Thyroid gland (tissue), 4 donors: ENCODE results near the gene RREB1. TPM values are rescaled to one million over a fixed set of nuclear protein-coding genes. Genes with fewer than 3 reads are reported as not detected.

Experiments
- DNase-seq, 2 donors: peaks; one replicate each; pipeline ENCODE4 v3.0.0-alpha.2; 2019
- H3K27ac ChIP-seq, 3 donors: fragments of 200-600 bp; sonication (generic); 1 replicate in 2 of 3; 2 replicates in 1 of 3; pipeline ENCODE4 v1.5.1; 2016 to 2019; ENCODE audit warnings: mild to moderate bottlenecking in 1 of 3, moderate library complexity in 1 of 3
- H3K27me3 ChIP-seq: fragments of 200-600 bp; sonication (generic); one replicate; pipeline ENCODE4 v1.5.1; 2019
- H3K36me3 ChIP-seq, 2 donors: fragments of 200-600 bp; sonication (generic); one replicate each; pipeline ENCODE4 v1.5.1; 2016 to 2019
- H3K4me1 ChIP-seq, 2 donors: fragments of 200-600 bp; sonication (generic); one replicate each; pipeline ENCODE4 v1.5.1; 2017 to 2019
- H3K4me3 ChIP-seq, 3 donors: fragments of 200-600 bp; sonication (generic); replicated peaks in 1 of 3; 1 replicate in 2 of 3; 2 replicates in 1 of 3; pipeline ENCODE4 v1.5.1; 2016; ENCODE audit warnings: mild to moderate bottlenecking in 1 of 3
- H3K9me3 ChIP-seq: fragments of 200-600 bp; sonication (generic); one replicate; pipeline ENCODE4 v1.5.1; 2017
- CTCF ChIP-seq, 6 experiments: fragments of 200-600 bp in 3 of 6; fragments of 450-650 bp in 3 of 6; sonication (generic) in 3 of 6; IDR thresholded peaks; one replicate each; pipeline ENCODE4 v1.5.1; 2016 to 2019; ENCODE audit warnings: antibody characterized with exemption in 6 of 6, mild to moderate bottlenecking in 2 of 6, inconsistent platforms in 1 of 6, moderate library complexity in 1 of 6
- POLR2A ChIP-seq, 2 donors: fragments of 450-650 bp; IDR thresholded peaks; one replicate each; pipeline ENCODE4 v1.6.1; 2017; ENCODE audit warnings: antibody characterized with exemption in 2 of 2, mild to moderate bottlenecking in 2 of 2, moderate library complexity in 1 of 2
- WGBS, 2 donors: methylation state at CpG; one replicate each; pipeline ENCODE4 v1.1.5; 2017; 5-methylcytosine and 5-hydroxymethylcytosine counted together
- intact Hi-C: fragments of 100-400 bp; cut with DNase I; formaldehyde crosslinking; loops from one replicate; pipeline ENCODE4 v1.15.1; 2023
- total RNA-seq, 4 donors: library from RNA; depleted of rRNA; stranded (reverse); fragments of >200 nt; gene quantifications; one replicate each; pipeline ENCODE4 v1.2.3, GENCODE V29; 2016

The RREB1 gene
- total RNA-seq, 4 donors from 2014 or later = 48.0 to 91.3 (median 57.1) TPM

GRCh38 chr6:7214468-7214867 is 106.7 kb downstream of the RREB1 start:
- H3K4me1 ChIP-seq = peaks cover 12 to 17% of the 10 kb centered on the region in 2 donors
- intact Hi-C loops = no loop called here
- no peak for DNase-seq

GRCh38 chr6:7215131-7215530 is 107.4 kb downstream of the RREB1 start:
- no peak overlapping the region for H3K27ac ChIP-seq
- no peaks in the 10 kb centered on the region for H3K27me3 ChIP-seq
- peaks cover 8 to 18% of the 10 kb centered on the region in 2 donors for H3K4me1 ChIP-seq
- DNase-seq = no peak
- no peak overlapping the region for H3K4me3 ChIP-seq
- intact Hi-C loops = no loop called here
- H3K36me3 ChIP-seq = peaks cover 42 to 57% of the 10 kb centered on the region in 2 donors
- WGBS, 2 donors = 69 to 90% methylated on average over 8 of the region's 8 CpGs
- H3K9me3 ChIP-seq = no peaks in the 10 kb centered on the region
- no peak for TF ChIP-seq POLR2A (IDR thresholded peaks at IDR 0.05)
- no peak for TF ChIP-seq CTCF (IDR thresholded peaks at IDR 0.05)

More at GRCh38 chr6:7214468-7214867, 106.7 kb downstream of the RREB1 start:
- H3K27me3 ChIP-seq = no peaks in the 10 kb centered on the region
- no peak overlapping the region for H3K4me3 ChIP-seq
- H3K27ac ChIP-seq = no peak overlapping the region
- H3K36me3 ChIP-seq = peaks cover 42 to 57% of the 10 kb centered on the region in 2 donors
- no peaks in the 10 kb centered on the region for H3K9me3 ChIP-seq
- WGBS, 2 donors = 93 to 94% methylated on average over 5 of the region's 5 CpGs
- TF ChIP-seq POLR2A (IDR thresholded peaks at IDR 0.05) (no peak), CTCF (IDR thresholded peaks at IDR 0.05) (no peak)

- Histone ChIP-seq H3K27ac (peak overlapping the region in 1 of 3 donors; percentile 54), H3K4me3 (no peak overlapping the region)
These were observed 108.1 kb downstream of the RREB1 start for GRCh38 chr6:7215798-7216231.

GRCh38 chr6:7216941-7217621 is 109.3 kb downstream of the RREB1 start:
- H3K36me3 ChIP-seq = peaks cover 26 to 40% of the 10 kb centered on the region in 2 donors
- TF ChIP-seq POLR2A (IDR thresholded peaks at IDR 0.05) (no peak), CTCF (IDR thresholded peaks at IDR 0.05) (no peak)
- intact Hi-C loops = no loop called here
- H3K27ac ChIP-seq = peak overlapping the region in 2 of 3 donors; percentile 6 to 54
- H3K27me3 ChIP-seq = no peaks in the 10 kb centered on the region
- 68 to 82% methylated on average over 16 to 17 of the region's 17 CpGs for WGBS, 2 donors
- peak; percentile 44 to 62 for DNase-seq
- no peaks in the 10 kb centered on the region for H3K9me3 ChIP-seq
- no peak overlapping the region for H3K4me3 ChIP-seq
- peaks cover 8 to 24% of the 10 kb centered on the region in 2 donors for H3K4me1 ChIP-seq

More at GRCh38 chr6:7215798-7216231, 108.1 kb downstream of the RREB1 start:
- Histone ChIP-seq H3K4me1 (peaks cover 8 to 24% of the 10 kb centered on the region in 2 donors), H3K27me3 (no peaks in the 10 kb centered on the region), H3K36me3 (peaks cover 39 to 53% of the 10 kb centered on the region in 2 donors), H3K9me3 (no peaks in the 10 kb centered on the region)
- no peak for DNase-seq
- TF ChIP-seq POLR2A (IDR thresholded peaks at IDR 0.05) = no peak
- TF ChIP-seq CTCF (IDR thresholded peaks at IDR 0.05) = no peak
- intact Hi-C loops = no loop called here
- 85 to 86% methylated on average over 10 of the region's 10 CpGs for WGBS, 2 donors

DNA sequence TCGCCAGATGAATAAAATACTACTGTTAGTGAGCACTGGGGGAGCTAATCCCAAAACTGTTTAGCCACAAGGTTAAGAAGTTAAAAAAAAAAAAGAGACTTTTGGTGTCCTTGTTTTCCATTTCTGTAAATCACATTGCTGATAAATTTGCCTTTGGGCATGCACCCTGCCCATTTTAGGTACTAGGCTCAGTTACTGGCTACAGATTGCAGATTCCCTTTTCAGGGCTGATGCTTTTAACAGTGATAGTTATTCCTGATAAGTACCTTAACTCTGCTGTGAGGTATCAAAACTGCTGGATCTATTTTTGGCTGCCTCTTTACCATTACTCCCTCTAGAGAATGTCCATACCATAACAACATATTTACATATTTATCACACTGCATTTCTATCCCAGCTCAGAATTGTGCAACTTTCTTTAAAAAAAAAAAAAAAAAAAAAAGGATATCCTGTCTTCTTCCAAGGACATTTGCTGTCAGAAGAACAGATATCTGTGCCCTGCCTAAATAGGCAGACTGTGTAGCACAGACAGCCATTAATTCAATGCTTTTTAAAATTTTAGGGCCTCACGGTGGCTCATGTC is 110.7 kb downstream of the RREB1 start:
- TF ChIP-seq POLR2A (IDR thresholded peaks at IDR 0.05) (no peak), CTCF (IDR thresholded peaks at IDR 0.05) (no peak)
- H3K27ac ChIP-seq = peak overlapping the region in 1 of 3 donors; percentile 8

More for the DNA sequence above, 110.7 kb downstream of the RREB1 start:
- no peaks in the 10 kb centered on the region for H3K9me3 ChIP-seq
- H3K27me3 ChIP-seq = no peaks in the 10 kb centered on the region
- H3K36me3 ChIP-seq = peaks cover 17 to 26% of the 10 kb centered on the region in 2 donors
- DNase-seq = no peak
- 86 to 94% methylated on average over 2 of the region's 2 CpGs for WGBS, 2 donors
- H3K4me1 ChIP-seq = peaks cover 8 to 24% of the 10 kb centered on the region in 2 donors
- H3K4me3 ChIP-seq = no peak overlapping the region
- intact Hi-C loops = no loop called here
